IMR-90 (cell line): ENCODE data around the gene LPAR1. TPM values are rescaled to one million over a fixed set of nuclear protein-coding genes. Genes with fewer than 3 reads are reported as not detected.

Source experiments
- ATAC-seq: fragments of 200-7000 bp; cut with Tn5 transposase; 2 replicates; pipeline ENCODE4 v1.9.1; 2020; ENCODE audit warnings: low read depth, mild to moderate bottlenecking, moderate library complexity
- BruUV-seq: library from RNA; stranded (reverse); fragments of 400-500 nt; replicated peaks from 2 replicates; lab custom pipeline; 2021; lab: Mats Ljungman, UMichigan
- CTCF ChIA-PET: fragments of 300-600 bp; formaldehyde crosslinking; extraction: SDS; loops from one replicate; lab custom pipeline; 2021; ENCODE audit warnings: antibody characterized with exemption; lab: Yijun Ruan, JAX
- POLR2A ChIA-PET: fragments of 300-600 bp; sonication (Branson Sonifier 250); formaldehyde crosslinking; loops from one replicate; lab custom pipeline; 2022; ENCODE audit warnings: antibody characterized with exemption; ENCODE audit not compliant: unreplicated experiment; lab: Charles Lee
- DNase-seq: peaks from one replicate; pipeline ENCODE4 v3.0.0; 2013
- H2AFZ ChIP-seq: replicated peaks from 2 replicates; pipeline ENCODE3; 2013; ENCODE audit warnings: low read length, mild to moderate bottlenecking; ENCODE audit not compliant: poor library complexity
- H2AK5ac ChIP-seq: 2 replicates; pipeline ENCODE4 v1.6.1; 2013; ENCODE audit warnings: low read depth, low read length, inconsistent platforms
- H2AK9ac ChIP-seq: replicated peaks from 2 replicates; pipeline ENCODE3; 2013; ENCODE audit warnings: mild to moderate bottlenecking, low read depth, low read length, moderate library complexity; ENCODE audit not compliant: poor library complexity
- H2BK120ac ChIP-seq: 2 replicates; pipeline ENCODE4 v1.6.1; 2013; ENCODE audit warnings: low read depth, low read length, inconsistent platforms
- H2BK15ac ChIP-seq: 3 replicates; pipeline ENCODE4 v1.6.1; 2013; ENCODE audit warnings: low read depth, low read length, inconsistent platforms
- H2BK20ac ChIP-seq: 2 replicates; pipeline ENCODE4 v1.6.1; 2013; ENCODE audit warnings: low read depth, mild to moderate bottlenecking, inconsistent platforms, low read length, moderate library complexity
- H2BK5ac ChIP-seq: 2 replicates; pipeline ENCODE4 v1.6.1; 2013; ENCODE audit warnings: mild to moderate bottlenecking, low read depth, low read length, inconsistent platforms; ENCODE audit not compliant: poor library complexity, severe bottlenecking
- H3K14ac ChIP-seq: replicated peaks from 2 replicates; pipeline ENCODE4 v1.6.1; 2013; ENCODE audit warnings: low read depth, low read length, inconsistent platforms
- H3K18ac ChIP-seq: 2 replicates; pipeline ENCODE4 v1.6.1; 2013; ENCODE audit warnings: low read depth, low read length, control low read depth
- H3K23ac ChIP-seq: 2 replicates; pipeline ENCODE4 v1.6.1; 2013; ENCODE audit warnings: low read depth, low read length, inconsistent platforms
- H3K27ac ChIP-seq: 2 replicates; pipeline ENCODE4 v1.5.1; 2013; ENCODE audit warnings: mild to moderate bottlenecking, control low read depth, low read length; ENCODE audit not compliant: insufficient read depth
- H3K27me3 ChIP-seq: 2 replicates; pipeline ENCODE4 v1.6.1; 2013; ENCODE audit warnings: low read length; ENCODE audit not compliant: control insufficient read depth, insufficient read depth
- H3K36me3 ChIP-seq: 2 replicates; pipeline ENCODE4 v1.6.1; 2013; ENCODE audit warnings: low read length, mixed read lengths; ENCODE audit not compliant: control insufficient read depth, insufficient read depth
- H3K4ac ChIP-seq: 2 replicates; pipeline ENCODE4 v1.6.1; 2013; ENCODE audit warnings: low read depth, low read length, inconsistent platforms
- H3K4me1 ChIP-seq: 2 replicates; pipeline ENCODE4 v1.6.1; 2013; ENCODE audit warnings: low read length, mixed read lengths; ENCODE audit not compliant: control insufficient read depth, insufficient read depth
- H3K4me2 ChIP-seq: 2 replicates; pipeline ENCODE4 v1.6.1; 2013; ENCODE audit warnings: low read depth, mild to moderate bottlenecking, control low read depth, low read length, moderate library complexity
- H3K4me3 ChIP-seq: 2 replicates; pipeline ENCODE4 v1.5.1; 2013; ENCODE audit warnings: low read depth, mild to moderate bottlenecking, control low read depth, low read length, moderate library complexity; ENCODE audit not compliant: insufficient read depth
- H3K56ac ChIP-seq: 2 replicates; pipeline ENCODE4 v1.6.1; 2013; ENCODE audit warnings: low read length, inconsistent platforms; ENCODE audit not compliant: insufficient read depth; ENCODE audit errors: extremely low read depth
- H3K79me1 ChIP-seq, 2 experiments: 2 replicates each; pipeline ENCODE4 v1.6.1; 2013; ENCODE audit warnings: low read length in 2 of 2, inconsistent platforms in 1 of 2, low read depth in 1 of 2
- H3K9ac ChIP-seq: 2 replicates; pipeline ENCODE4 v1.6.1; 2013; ENCODE audit warnings: low read depth, low read length, control low read depth
- H3K9me1 ChIP-seq: 2 replicates; pipeline ENCODE4 v1.6.1; 2013; ENCODE audit warnings: low read length, inconsistent platforms; ENCODE audit not compliant: insufficient read depth
- H3K9me3 ChIP-seq: 2 replicates; pipeline ENCODE4 v1.6.1; 2013; ENCODE audit warnings: low read length; ENCODE audit not compliant: control insufficient read depth, insufficient read depth
- H4K20me1 ChIP-seq: 2 replicates; pipeline ENCODE4 v1.6.1; 2013; ENCODE audit warnings: low read length, inconsistent platforms; ENCODE audit not compliant: insufficient read depth
- H4K5ac ChIP-seq: 2 replicates; pipeline ENCODE4 v1.6.1; 2013; ENCODE audit warnings: mild to moderate bottlenecking, low read depth, low read length, control low read depth
- H4K8ac ChIP-seq, 2 experiments: 2 replicates each; pipeline ENCODE4 v1.6.1; 2013; ENCODE audit warnings: low read depth in 2 of 2, low read length in 2 of 2, control low read depth in 1 of 2, inconsistent platforms in 1 of 2
- H4K91ac ChIP-seq: 2 replicates; pipeline ENCODE4 v1.6.1; 2013; ENCODE audit warnings: low read depth, low read length, inconsistent platforms; ENCODE audit not compliant: insufficient read depth
- CTCF ChIP-seq: conservative IDR thresholded peaks from 2 replicates; pipeline ENCODE4 v1.5.1; 2012; ENCODE audit warnings: mild to moderate bottlenecking, low read depth, low read length, improper control_type of control experiment
- MAZ ChIP-seq: IDR thresholded peaks from 2 replicates; pipeline ENCODE4 v1.6.1; 2012; ENCODE audit warnings: low read depth, mild to moderate bottlenecking, low read length, improper control_type of control experiment, moderate library complexity, borderline replicate concordance
- RCOR1 ChIP-seq: IDR thresholded peaks from 2 replicates; pipeline ENCODE4 v1.6.1; 2012; ENCODE audit warnings: mild to moderate bottlenecking, low read length, improper control_type of control experiment; ENCODE audit not compliant: insufficient replicate concordance
- SMC3 ChIP-seq: fragments of 150-350 bp; IDR thresholded peaks from 2 replicates; pipeline ENCODE4 v1.6.1; 2016; ENCODE audit warnings: low read depth, mild to moderate bottlenecking, antibody characterized with exemption, low read length, moderate library complexity
- WGBS, 2 experiments: methylation state at CpG; one replicate each; pipeline versions ENCODE4 v1.1.5 to v1.1.7; 2013; ENCODE audit warnings: missing lambda C conversion rate in 2 of 2; ENCODE audit not compliant: insufficient read length in 1 of 2; ENCODE audit errors: extremely low coverage in 2 of 2; 5-methylcytosine and 5-hydroxymethylcytosine counted together
- dilution Hi-C: fragments of 300-500 bp; cut with HindIII; formaldehyde crosslinking; loops from one replicate; pipeline ENCODE4 v1.14.3; 2018; ENCODE audit warnings: low sequenced_read_pairs; ENCODE audit not compliant: unreplicated experiment
- in situ Hi-C: fragments of 300-500 bp; cut with MboI; formaldehyde crosslinking; loops from 3 replicates; pipeline ENCODE4 v1.14.3; 2019; ENCODE audit warnings: low sequenced_read_pairs, inconsistent platforms, mixed read lengths
- intact Hi-C: fragments of 100-400 bp; cut with micrococcal nuclease; formaldehyde crosslinking; loops from 2 replicates; pipeline ENCODE4 v1.10.0; 2022
- polyA plus RNA-seq, 3 experiments: library from polyadenylated mRNA; depleted of rRNA; stranded (reverse); fragments of >200 nt; gene quantifications; 2 replicates each; pipeline ENCODE4 v1.2.3, GENCODE V29; 2012; ENCODE audit warnings: low replicate concordance in 1 of 3
- total RNA-seq: library from RNA; depleted of rRNA; stranded (reverse); fragments of >200 nt; gene quantifications from 2 replicates; pipeline ENCODE4 v1.2.3, GENCODE V29; 2012

The LPAR1 gene
- total and polyA plus RNA-seq, 2 of the 4 experiments (the other 2 are of a cell fraction): 171 to 315 TPM

DNA sequence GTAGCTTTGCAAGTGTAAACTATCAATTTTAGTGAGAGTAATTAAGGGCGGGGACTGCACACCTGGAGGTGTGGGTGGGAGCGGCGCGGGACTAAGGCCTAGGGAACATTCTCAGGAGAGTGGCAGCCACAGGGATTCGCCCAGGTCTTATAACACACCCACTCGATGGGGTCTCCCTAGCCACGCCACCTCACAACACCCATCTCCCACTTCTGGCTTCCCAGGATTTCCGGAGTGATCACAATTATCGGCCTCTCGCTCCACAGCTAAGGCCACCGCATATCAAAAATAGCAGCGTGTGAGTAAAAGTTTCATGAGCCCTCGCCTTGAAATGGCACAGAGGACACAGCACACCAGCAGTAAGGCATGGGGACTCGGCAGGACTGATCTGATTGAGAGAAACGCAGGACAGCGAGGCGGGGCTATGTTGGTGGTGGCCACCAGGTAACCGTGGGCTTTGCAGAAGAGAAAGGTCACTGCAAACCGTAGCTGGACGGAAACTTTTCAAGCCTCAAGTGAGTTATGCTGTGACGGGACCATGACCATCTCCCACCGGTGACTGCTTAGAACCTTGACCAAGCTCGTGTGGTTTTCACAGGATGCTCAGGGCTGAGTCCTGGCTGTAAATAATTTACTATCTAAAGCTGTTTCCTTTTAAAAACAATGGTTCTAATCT is 1.1 kb upstream of the LPAR1 start:
- Histone ChIP-seq H3K18ac (peak overlapping the region; percentile 70; the same call in 1 of the 2 replicates), H3K9me1 (peaks cover 8% of the 10 kb centered on the region; the same call in 1 of the 2 replicates), H3K4me1 (peaks cover 7% of the 10 kb centered on the region), H4K20me1 (peaks cover 8% of the 10 kb centered on the region; the same call in 1 of the 2 replicates), H2AFZ (peak overlapping the region; percentile 93), H3K56ac (peak overlapping the region; percentile 28; the same call in 1 of the 2 replicates), H3K14ac (peak overlapping the region; percentile 67), H3K9me3 (no peaks in the 10 kb centered on the region), H4K8ac (peak overlapping the region; percentile 24 to 72), H3K27ac (peak overlapping the region; percentile 90; the same call in 1 of the 2 replicates), H4K5ac (peak overlapping the region; percentile 45), H3K27me3 (no peaks in the 10 kb centered on the region), H3K4ac (peak overlapping the region; percentile 64), H3K23ac (peak overlapping the region; percentile 70), H2AK5ac (peak overlapping the region; percentile 81), H2BK20ac (peak overlapping the region; percentile 66), H2AK9ac (peak overlapping the region; percentile 92), H3K9ac (peak overlapping the region; percentile 74), H4K91ac (peak overlapping the region; percentile 82), H3K4me2 (peak overlapping the region; percentile 81), H3K36me3 (peaks cover 2% of the 10 kb centered on the region; the same call in 1 of the 2 replicates), H3K79me1 (peaks cover 0 to 12% of the 10 kb centered on the region in 2 experiments; a peak in 2 of 4 replicates), H3K4me3 (peak overlapping the region; percentile 90), H2BK15ac (peak overlapping the region; percentile 18; the same call in 2 of the 3 replicates), H2BK5ac (peak overlapping the region; percentile 94), H2BK120ac (peak overlapping the region; percentile 67)
- POLR2A ChIA-PET: interaction anchor here (0.7 to 0.9 kb wide), 2 partner anchors 247 to 261 kb away, joined by 4 to 16 read pairs; no protein-coding TSS in a partner anchor
- intact Hi-C loops: loop anchor here (5.0 to 10.0 kb wide), 7 partner anchors 102 to 402 kb away; no protein-coding TSS in a partner anchor
- BruUV-seq: no TSS peak
- 67% methylated on average over 12 of the region's 23 CpGs; no CpG with 5 or more reads in 1 of the 2 experiments for WGBS, 2 experiments
- TF ChIP-seq RCOR1 (no peak), SMC3 (no peak), MAZ (no peak), CTCF (no peak)
- in situ Hi-C loops: loop anchor here (5.0 kb wide), 1 partner anchor 258 kb away; no protein-coding TSS in a partner anchor
- ATAC-seq: no peak
- CTCF ChIA-PET: no interaction called here
- no peak for DNase-seq
- dilution Hi-C loops: no loop called here
